SH-SY5Y (cell line): ENCODE results near the gene B4GALT2.

Experiments
- GATA2 ChIP-seq: IDR thresholded peaks from 2 replicates; pipeline ENCODE4 v1.6.1; 2011; ENCODE audit warnings: mild to moderate bottlenecking, low read depth, low read length
- GATA3 ChIP-seq: IDR thresholded peaks from 2 replicates; pipeline ENCODE4 v1.6.1; 2011; ENCODE audit warnings: low read depth, mild to moderate bottlenecking, low read length, moderate library complexity

GRCh38 chr1:44016890-44017400, 37.9 kb downstream of the B4GALT2 start:
- no peak for TF ChIP-seq GATA3
- no peak for TF ChIP-seq GATA2
